Adrenal gland (tissue), 5 donors: Measurements from ENCODE around the gene BRSK1.

Experiments
- POLR2A ChIP-seq, 2 donors: fragments of 450-650 bp; IDR thresholded peaks; one replicate each; pipeline ENCODE4 v1.6.1; 2017; ENCODE audit warnings: antibody characterized with exemption in 2 of 2, mild to moderate bottlenecking in 2 of 2, moderate library complexity in 1 of 2
- TF ChIP-seq, protein P1 (sequence below), 6 experiments: fragments of 450-650 bp in 4 of 6; fragments of 200-600 bp in 2 of 6; sonication (generic) in 1 of 6; IDR thresholded peaks; 1 replicate in 5 of 6; 2 replicates in 1 of 6; pipeline versions ENCODE4 v1.5.1 to v1.8.0; 2016 to 2021; ENCODE audit warnings: antibody characterized with exemption in 6 of 6, mild to moderate bottlenecking in 2 of 6, moderate library complexity in 1 of 6
- donor health status: DM: no; HTN: no; CAD: no.

DNA sequence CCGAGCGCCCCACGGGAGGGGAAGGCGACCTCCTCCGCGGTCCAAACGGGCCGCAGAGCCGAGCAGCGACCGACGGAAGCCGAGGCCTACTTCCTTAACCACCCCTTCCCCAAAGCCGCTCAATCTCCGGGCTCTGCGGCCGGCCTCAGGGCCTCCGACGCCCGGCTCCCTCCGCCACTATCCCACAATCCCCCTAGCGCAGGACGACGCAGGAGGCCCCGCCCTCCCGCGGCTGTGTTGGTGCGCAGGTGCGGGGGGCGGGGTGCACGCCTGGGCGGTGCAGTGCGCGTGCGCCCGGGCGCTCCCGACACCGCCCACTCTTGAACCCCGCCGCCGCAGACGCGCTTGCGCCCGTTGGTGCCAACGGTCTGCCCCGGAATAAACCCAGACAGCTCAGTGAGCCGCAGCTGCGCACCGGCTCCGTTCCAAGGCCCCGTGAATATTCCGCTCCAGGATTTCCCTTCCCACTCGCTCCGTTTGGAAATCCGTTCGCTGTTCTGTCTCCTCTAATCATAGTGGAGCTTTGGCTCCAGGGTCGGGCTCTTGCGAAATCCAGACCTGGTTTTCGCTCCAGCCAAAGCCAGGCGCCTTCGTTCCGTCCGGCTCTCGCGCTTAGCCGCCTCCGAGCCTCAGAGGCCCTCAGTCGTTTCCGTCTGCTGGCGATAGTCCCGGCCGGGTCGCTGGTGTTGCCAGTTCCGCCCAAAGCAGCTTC, 24.8 kb upstream of the BRSK1 start, which contains the start of gene PPP6R1:
- TF ChIP-seq, protein P1, sequence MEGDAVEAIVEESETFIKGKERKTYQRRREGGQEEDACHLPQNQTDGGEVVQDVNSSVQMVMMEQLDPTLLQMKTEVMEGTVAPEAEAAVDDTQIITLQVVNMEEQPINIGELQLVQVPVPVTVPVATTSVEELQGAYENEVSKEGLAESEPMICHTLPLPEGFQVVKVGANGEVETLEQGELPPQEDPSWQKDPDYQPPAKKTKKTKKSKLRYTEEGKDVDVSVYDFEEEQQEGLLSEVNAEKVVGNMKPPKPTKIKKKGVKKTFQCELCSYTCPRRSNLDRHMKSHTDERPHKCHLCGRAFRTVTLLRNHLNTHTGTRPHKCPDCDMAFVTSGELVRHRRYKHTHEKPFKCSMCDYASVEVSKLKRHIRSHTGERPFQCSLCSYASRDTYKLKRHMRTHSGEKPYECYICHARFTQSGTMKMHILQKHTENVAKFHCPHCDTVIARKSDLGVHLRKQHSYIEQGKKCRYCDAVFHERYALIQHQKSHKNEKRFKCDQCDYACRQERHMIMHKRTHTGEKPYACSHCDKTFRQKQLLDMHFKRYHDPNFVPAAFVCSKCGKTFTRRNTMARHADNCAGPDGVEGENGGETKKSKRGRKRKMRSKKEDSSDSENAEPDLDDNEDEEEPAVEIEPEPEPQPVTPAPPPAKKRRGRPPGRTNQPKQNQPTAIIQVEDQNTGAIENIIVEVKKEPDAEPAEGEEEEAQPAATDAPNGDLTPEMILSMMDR (IDR thresholded peaks at IDR 0.05) = peak in 1 of 6 experiments; percentile 62
- TF ChIP-seq POLR2A (IDR thresholded peaks at IDR 0.05) = peak; percentile 96 to 98
